ENCODE results near the gene TKTL1. TPM values are rescaled to one million over a fixed set of nuclear protein-coding genes. Genes with fewer than 3 reads are reported as not detected.
"Not testable (repeated sequence)": the region's sequence is repeated elsewhere in the genome, so short reads cannot be mapped to it uniquely, and the experiment has no call there.

The TKTL1 gene
- total RNA-seq, 4 donors from 2014 or later, result 0.31 TPM; not detected in 2

DNA sequence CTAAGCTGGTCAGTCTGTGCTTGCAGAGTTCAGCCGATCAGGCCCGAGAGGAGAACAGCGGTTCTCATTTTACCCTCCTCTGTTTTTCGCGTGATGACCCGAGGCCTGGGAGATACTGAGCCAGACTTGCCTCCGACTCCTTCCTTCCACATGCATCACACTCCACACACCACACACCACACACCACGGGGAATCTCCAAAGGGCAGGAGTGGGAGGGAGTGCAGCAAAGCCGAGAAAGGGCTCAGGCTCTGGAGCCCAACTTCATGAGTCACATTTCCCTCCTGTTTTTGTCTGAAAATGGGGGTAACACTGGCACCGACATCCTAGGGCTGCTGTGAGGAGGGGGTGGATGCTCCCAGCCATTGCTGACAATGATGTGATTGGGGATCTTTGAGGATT, 38.9 kb downstream of the TKTL1 start:
- Histone ChIP-seq H3K27ac (no peak overlapping the region), H3K4me3 (no peak overlapping the region), H3K27me3 (no peaks in the 10 kb centered on the region), H3K9me3 (no peaks in the 10 kb centered on the region), H3K36me3 (no peaks in the 10 kb centered on the region), H3K4me1 (no peaks in the 10 kb centered on the region)
- no peak for ATAC-seq
- WGBS, 2 donors (ENCODE audit: low coverage in 1 of 2), result 58% methylated on average over 2 of the region's 10 CpGs; no CpG with 5 or more reads in 1 of the 2 donors
- TF ChIP-seq POLR2AphosphoS5 (IDR thresholded peaks at IDR 0.05) (no peak), EP300 (IDR thresholded peaks at IDR 0.05) (no peak), POLR2A (IDR thresholded peaks at IDR 0.05) (no peak)
- TF ChIP-seq, protein P1, sequence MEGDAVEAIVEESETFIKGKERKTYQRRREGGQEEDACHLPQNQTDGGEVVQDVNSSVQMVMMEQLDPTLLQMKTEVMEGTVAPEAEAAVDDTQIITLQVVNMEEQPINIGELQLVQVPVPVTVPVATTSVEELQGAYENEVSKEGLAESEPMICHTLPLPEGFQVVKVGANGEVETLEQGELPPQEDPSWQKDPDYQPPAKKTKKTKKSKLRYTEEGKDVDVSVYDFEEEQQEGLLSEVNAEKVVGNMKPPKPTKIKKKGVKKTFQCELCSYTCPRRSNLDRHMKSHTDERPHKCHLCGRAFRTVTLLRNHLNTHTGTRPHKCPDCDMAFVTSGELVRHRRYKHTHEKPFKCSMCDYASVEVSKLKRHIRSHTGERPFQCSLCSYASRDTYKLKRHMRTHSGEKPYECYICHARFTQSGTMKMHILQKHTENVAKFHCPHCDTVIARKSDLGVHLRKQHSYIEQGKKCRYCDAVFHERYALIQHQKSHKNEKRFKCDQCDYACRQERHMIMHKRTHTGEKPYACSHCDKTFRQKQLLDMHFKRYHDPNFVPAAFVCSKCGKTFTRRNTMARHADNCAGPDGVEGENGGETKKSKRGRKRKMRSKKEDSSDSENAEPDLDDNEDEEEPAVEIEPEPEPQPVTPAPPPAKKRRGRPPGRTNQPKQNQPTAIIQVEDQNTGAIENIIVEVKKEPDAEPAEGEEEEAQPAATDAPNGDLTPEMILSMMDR (IDR thresholded peaks at IDR 0.05), result no peak

DNA sequence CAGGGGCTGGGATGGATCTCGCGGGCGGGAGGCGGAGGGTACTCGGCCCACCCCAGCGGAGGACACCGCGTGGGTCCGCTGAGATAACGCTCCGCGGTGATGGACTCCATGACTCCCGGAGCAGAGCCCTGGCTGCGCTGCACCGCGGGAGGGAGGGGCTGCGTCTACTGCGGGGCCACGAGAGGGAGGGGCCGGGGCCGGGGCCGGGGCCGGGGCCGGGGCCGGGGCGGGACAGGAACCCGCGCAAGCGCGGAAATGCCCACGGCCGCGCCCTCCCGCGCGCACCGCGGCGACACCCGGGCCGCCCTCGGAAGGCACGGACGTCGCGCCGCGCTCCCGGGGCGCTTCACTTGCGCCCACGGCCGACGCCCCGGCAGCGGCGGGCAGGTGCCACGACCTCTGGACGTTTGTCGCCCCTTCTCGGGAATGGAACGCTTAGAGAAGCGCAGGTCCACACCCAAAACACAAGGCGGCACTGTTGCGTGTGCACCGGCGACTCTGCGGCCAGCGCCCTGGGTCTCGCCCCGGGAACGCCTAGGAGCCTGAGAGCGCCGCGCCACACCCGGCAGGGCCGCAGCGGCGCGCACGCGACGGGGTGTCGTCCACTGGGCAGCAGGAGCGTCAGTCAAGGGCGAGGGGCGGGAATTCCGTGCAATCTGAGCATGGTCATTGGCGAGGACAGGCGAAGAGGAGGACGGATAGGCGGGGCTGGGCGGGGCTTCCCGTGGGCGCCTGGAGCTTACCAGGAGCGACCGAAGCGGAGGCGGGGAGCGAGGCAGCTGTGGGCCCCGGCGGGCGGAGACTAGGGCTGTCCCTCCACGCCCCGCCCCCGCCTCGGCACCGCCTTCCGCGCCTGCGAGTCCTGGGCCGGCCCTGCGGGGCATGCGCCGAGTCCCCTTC, 46.1 kb downstream of the TKTL1 start:
- peak; percentile 89 for ATAC-seq
- not testable (repeated sequence) for H3K4me1 ChIP-seq, H3K36me3 ChIP-seq, H3K9me3 ChIP-seq, H3K4me3 ChIP-seq, H3K27me3 ChIP-seq
- WGBS, 2 donors (ENCODE audit: low coverage in 1 of 2), result no CpG with 5 or more reads among the region's 115 CpGs
- peak overlapping the region in 1 of 4 donors; percentile 77 for H3K27ac ChIP-seq

DNA sequence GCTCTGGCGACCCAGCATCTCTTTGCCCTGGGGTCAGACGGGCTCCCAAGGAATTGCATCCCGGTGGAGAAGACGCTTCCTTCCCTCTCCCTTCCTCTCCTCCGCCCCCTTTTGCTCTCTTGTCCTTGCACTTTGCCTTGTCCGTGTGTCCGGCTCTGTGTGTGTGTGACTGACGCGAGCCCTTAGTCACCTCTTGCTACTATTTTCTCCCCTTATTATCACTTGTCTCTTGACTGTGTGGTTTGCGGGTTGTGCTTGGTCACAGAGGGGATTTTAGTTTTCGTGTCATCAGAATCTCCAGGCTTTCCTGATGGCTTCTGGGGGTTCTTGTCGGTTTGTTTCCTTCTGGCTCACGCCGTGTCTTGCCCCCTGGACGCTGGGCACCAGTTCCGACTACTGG, 47.5 kb downstream of the TKTL1 start:
- H3K4me1 ChIP-seq, H3K9me3 ChIP-seq, H3K4me3 ChIP-seq, H3K27me3 ChIP-seq, H3K36me3 ChIP-seq, H3K27ac ChIP-seq, ATAC-seq: not testable (repeated sequence)
- no CpG with 5 or more reads among the region's 16 CpGs for WGBS, 2 donors (ENCODE audit: low coverage in 1 of 2)

DNA sequence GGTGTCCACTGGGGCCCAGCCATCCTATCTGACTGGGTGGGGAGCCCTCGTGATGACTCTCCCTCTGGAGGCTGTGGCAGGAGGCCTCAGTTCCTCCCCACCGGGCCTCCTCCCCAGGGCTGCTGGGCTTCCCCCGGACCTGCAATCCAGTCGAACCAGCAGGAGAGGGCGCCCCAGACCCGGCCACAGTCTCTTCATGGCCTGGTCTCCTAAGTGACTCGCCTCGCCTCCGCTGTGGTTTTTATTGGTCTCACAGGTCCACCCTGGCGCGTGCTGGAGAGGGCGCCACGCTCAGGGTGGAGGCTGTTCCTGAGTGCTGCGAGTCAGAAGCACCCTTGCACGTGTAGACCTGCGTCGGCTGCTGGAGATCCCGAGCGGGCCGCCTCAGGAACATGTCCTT, 48.0 kb downstream of the TKTL1 start:
- no CpG with 5 or more reads among the region's 20 CpGs for WGBS, 2 donors (ENCODE audit: low coverage in 1 of 2)

DNA sequence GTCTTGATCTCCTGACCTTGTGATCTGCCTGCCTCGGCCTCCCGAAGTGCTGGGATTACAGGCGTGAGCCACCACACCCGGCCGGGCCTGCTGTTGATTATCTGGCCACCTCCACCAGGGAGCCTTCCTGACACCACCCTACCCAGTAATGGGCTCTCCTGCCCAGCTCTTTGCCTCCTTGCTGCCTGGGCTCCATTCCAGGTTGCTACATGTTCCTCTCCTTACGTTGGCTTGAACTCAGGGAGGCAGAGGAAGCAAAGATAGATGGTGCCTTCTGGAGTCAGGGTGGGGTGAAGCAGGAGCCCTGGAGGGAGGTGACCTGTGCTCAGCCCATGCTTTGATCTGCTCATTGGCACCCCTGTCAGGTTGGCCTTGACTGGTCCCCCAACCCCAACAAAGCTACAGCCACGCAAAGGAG, 52.5 kb downstream of the TKTL1 start:
- Histone ChIP-seq H3K9me3 (no peaks in the 10 kb centered on the region), H3K27me3 (no peaks in the 10 kb centered on the region), H3K4me1 (peaks cover 0 to 12% (median 0%) of the 10 kb centered on the region in 3 donors), H3K4me3 (no peak overlapping the region), H3K36me3 (peaks cover 0 to 46% of the 10 kb centered on the region in 2 donors), H3K27ac (peak overlapping the region; percentile 39 to 94 (median 64))
- WGBS, 2 donors (ENCODE audit: low coverage in 1 of 2), result 17% methylated on average over 1 of the region's 7 CpGs; no CpG with 5 or more reads in 1 of the 2 donors
- no peak for ATAC-seq
- TF ChIP-seq, protein P1 (IDR thresholded peaks at IDR 0.05), result no peak
- TF ChIP-seq POLR2A (IDR thresholded peaks at IDR 0.05), result no peak
- peak; percentile 16 for TF ChIP-seq POLR2AphosphoS5 (IDR thresholded peaks at IDR 0.05)
- TF ChIP-seq EP300 (IDR thresholded peaks at IDR 0.05), result no peak

More for the DNA sequence above, 48.0 kb downstream of the TKTL1 start:
- not testable (repeated sequence) for H3K27me3 ChIP-seq, H3K9me3 ChIP-seq, H3K36me3 ChIP-seq, H3K4me1 ChIP-seq, H3K4me3 ChIP-seq, H3K27ac ChIP-seq
- peak; percentile 21 for ATAC-seq

DNA sequence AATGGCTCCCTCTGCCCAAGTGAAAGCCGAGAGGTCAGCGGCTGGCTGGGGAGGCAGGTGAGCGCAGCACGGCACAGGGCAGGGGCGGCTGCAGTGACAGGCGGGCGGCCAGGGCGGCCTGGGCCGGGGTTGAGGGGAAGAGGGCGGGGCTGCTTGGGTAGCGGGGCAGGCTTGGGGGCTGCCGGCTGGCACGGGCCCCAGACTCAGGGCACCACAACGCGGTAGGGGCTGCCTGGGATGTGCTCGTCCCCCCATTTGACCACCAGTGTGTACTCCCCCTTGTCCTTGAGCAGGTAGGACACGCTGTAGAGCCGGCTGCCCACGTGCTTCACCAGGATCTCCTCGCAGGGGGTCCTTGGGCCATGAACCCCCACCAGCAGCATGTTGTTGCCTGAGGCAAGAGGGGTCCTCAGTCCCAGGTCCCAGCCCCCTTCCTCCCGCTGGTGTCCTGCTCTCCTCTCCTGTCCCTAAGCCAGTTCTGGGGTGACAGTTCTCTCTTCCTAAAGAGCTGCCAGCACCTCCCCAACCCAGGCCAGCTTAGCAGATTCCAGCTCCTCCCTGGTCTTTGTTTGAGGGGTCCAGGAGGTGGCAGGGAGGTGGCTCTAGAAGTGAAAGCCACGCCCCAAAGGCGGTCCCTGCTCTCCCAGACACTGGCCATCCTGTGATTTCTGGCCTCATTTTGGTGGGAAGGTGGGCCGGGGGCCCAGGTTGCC, 53.2 kb downstream of the TKTL1 start:
- 80% methylated on average over 1 of the region's 24 CpGs; no CpG with 5 or more reads in 1 of the 2 donors for WGBS, 2 donors (ENCODE audit: low coverage in 1 of 2)
- H3K9me3 ChIP-seq, result no peaks in the 10 kb centered on the region

More for the DNA sequence above, 53.2 kb downstream of the TKTL1 start:
- no peak for ATAC-seq
- TF ChIP-seq, protein P1 (IDR thresholded peaks at IDR 0.05), result no peak
- TF ChIP-seq POLR2AphosphoS5 (IDR thresholded peaks at IDR 0.05) (no peak), EP300 (IDR thresholded peaks at IDR 0.05) (no peak), POLR2A (IDR thresholded peaks at IDR 0.05) (no peak)
- Histone ChIP-seq H3K27ac (peak overlapping the region; percentile 39 to 94 (median 64)), H3K27me3 (no peaks in the 10 kb centered on the region), H3K4me1 (peaks cover 0 to 12% (median 0%) of the 10 kb centered on the region in 3 donors), H3K4me3 (no peak overlapping the region), H3K36me3 (peaks cover 0 to 53% of the 10 kb centered on the region in 2 donors)
